CD4-positive, alpha-beta T cell (primary cell): ENCODE measurements around the gene METTL1. TPM values are rescaled to one million over a fixed set of nuclear protein-coding genes. Genes with fewer than 3 reads are reported as not detected.

Experiments used
- ATAC-seq: fragments of 200-7000 bp; cut with Tn5 transposase; one replicate; pipeline ENCODE4 v1.10.0; 2022; ENCODE audit warnings: mild to moderate bottlenecking; ENCODE audit not compliant: poor library complexity
- CTCF ChIA-PET: fragments of 350-600 bp; sonication (Branson Sonifier 250); formaldehyde crosslinking; loops from one replicate; lab custom pipeline; 2021; ENCODE audit warnings: antibody characterized with exemption, inconsistent platforms; lab: Charles Lee
- POLR2A ChIA-PET: fragments of 350-600 bp; sonication (Branson Sonifier 250); formaldehyde crosslinking; loops from one replicate; lab custom pipeline; 2021; ENCODE audit warnings: antibody characterized with exemption, inconsistent platforms; lab: Charles Lee
- DNase-seq, 14 experiments: peaks; one replicate each; pipeline ENCODE4 v3.0.0-alpha.2; 2013 to 2020; ENCODE audit warnings: mixed read lengths in 2 of 14
- H3K27ac ChIP-seq, 2 donors: one replicate each; pipeline versions ENCODE4 v1.5.1 to v1.7.0; 2013; ENCODE audit warnings: low read length in 2 of 2, low read depth in 1 of 2, mild to moderate bottlenecking in 1 of 2
- H3K27me3 ChIP-seq, 2 experiments: 1 replicate in 1 of 2; 2 replicates in 1 of 2; pipeline versions ENCODE4 v1.6.1 to v1.7.0; 2013; ENCODE audit warnings: low read length in 2 of 2, control low read depth in 1 of 2, mild to moderate bottlenecking in 1 of 2, moderate library complexity in 1 of 2; ENCODE audit not compliant: insufficient read depth in 2 of 2, control insufficient read depth in 1 of 2
- H3K36me3 ChIP-seq: one replicate; pipeline ENCODE4 v1.6.1; 2013; ENCODE audit warnings: low read length, control low read depth; ENCODE audit not compliant: insufficient read depth
- H3K4me1 ChIP-seq: one replicate; pipeline ENCODE4 v1.6.1; 2013; ENCODE audit warnings: low read length, control low read depth; ENCODE audit not compliant: insufficient read depth
- H3K4me3 ChIP-seq: one replicate; pipeline ENCODE4 v1.5.1; 2013; ENCODE audit warnings: mild to moderate bottlenecking, low read length, moderate library complexity
- H3K9me3 ChIP-seq, 2 experiments: 1 replicate in 1 of 2; 2 replicates in 1 of 2; pipeline versions ENCODE4 v1.6.1 to v1.7.0; 2013; ENCODE audit warnings: low read length in 2 of 2, mild to moderate bottlenecking in 2 of 2, control low read depth in 1 of 2, moderate library complexity in 1 of 2; ENCODE audit not compliant: control insufficient read depth in 1 of 2, insufficient read depth in 1 of 2
- H3K27ac Mint-ChIP-seq: one replicate; pipeline ENCODE4 v1.8.0; 2020; ENCODE audit warnings: mixed read lengths
- H3K27me3 Mint-ChIP-seq: one replicate; pipeline ENCODE4 v1.8.0; 2021; ENCODE audit warnings: mixed read lengths
- H3K36me3 Mint-ChIP-seq: one replicate; pipeline ENCODE4 v1.8.0; 2021; ENCODE audit warnings: low read depth, mixed read lengths
- H3K4me1 Mint-ChIP-seq: one replicate; pipeline ENCODE4 v1.8.0; 2021; ENCODE audit warnings: low read depth, mixed read lengths
- H3K4me3 Mint-ChIP-seq: one replicate; pipeline ENCODE4 v1.8.0; 2020; ENCODE audit warnings: mild to moderate bottlenecking, mixed read lengths
- H3K9me3 Mint-ChIP-seq: one replicate; pipeline ENCODE4 v1.8.0; 2020; ENCODE audit warnings: mixed read lengths
- intact Hi-C, 2 experiments: fragments of 100-400 bp; cut with DNase I in 1 of 2; cut with micrococcal nuclease in 1 of 2; formaldehyde crosslinking; loops; one replicate each; pipeline versions ENCODE4 v1.15.1 to v1.9.0; 2023 to 2025; cut with DNase I, micrococcal nuclease
- total RNA-seq, 174 experiments: library from RNA in 2 of 174; stranded (reverse) in 2 of 174; gene quantifications; one replicate each; pipeline ENCODE4 v1.2.3 and lab custom pipeline; 2021 to 2026
- TF ChIP-seq, protein P1 (sequence below): fragments of 200-600 bp; IDR thresholded peaks from one replicate; pipeline ENCODE4 v1.8.0; 2022; ENCODE audit warnings: antibody characterized with exemption, mild to moderate bottlenecking

METTL1 gene
- total RNA-seq, 2 experiments from 2014 or later: 9.3 to 12.0 TPM

DNA sequence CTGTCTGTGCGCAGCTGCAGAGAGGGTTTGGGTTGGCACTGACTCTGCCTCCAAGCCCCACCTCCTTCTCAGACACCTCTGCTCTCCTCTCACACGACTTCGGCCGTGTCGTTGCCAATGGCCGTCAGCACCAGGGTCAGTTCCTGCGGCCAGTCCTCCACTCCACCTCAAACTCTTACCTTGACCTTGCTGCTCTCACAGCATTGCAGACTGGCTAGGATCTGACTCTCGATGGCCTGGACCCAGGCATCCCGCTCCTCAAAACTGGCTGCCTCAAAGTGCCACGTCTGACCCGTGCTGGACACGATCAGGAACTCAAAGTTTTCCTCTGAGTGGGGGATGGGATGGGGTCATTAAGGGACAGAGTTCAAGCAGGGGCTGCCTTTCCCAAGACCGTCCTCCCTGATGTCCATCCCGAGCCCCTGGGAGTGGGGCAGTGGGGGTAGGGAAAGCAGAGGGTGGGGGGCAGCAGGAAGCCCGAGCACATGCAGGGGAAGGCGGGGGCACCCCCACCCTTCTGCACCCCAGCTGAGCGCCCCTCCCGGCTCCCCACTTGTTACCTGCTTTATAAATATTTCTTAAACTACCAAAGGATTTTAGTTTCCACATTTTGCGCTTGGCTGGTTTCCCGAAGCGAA, 44.0 kb downstream of the METTL1 start:
- peaks cover 18% of the 10 kb centered on the region for H3K4me1 Mint-ChIP-seq
- ATAC-seq: no peak
- CTCF ChIA-PET: no interaction called here
- POLR2A ChIA-PET: no interaction called here
- H3K27ac Mint-ChIP-seq: no peak overlapping the region
- Histone ChIP-seq H3K9me3 (peaks cover 0 to 12% of the 10 kb centered on the region in 2 experiments), H3K4me1 (peaks cover 10% of the 10 kb centered on the region), H3K27me3 (no peaks in the 10 kb centered on the region), H3K4me3 (no peak overlapping the region), H3K27ac (no peak overlapping the region), H3K36me3 (peaks cover 66% of the 10 kb centered on the region)
- H3K9me3 Mint-ChIP-seq: no peaks in the 10 kb centered on the region
- DNase-seq: peak in 2 of 14 experiments; percentile 12 to 27
- no peak overlapping the region for H3K4me3 Mint-ChIP-seq
- H3K36me3 Mint-ChIP-seq: peaks cover 80% of the 10 kb centered on the region
- intact Hi-C loops: no loop called here
- TF ChIP-seq, protein P1, sequence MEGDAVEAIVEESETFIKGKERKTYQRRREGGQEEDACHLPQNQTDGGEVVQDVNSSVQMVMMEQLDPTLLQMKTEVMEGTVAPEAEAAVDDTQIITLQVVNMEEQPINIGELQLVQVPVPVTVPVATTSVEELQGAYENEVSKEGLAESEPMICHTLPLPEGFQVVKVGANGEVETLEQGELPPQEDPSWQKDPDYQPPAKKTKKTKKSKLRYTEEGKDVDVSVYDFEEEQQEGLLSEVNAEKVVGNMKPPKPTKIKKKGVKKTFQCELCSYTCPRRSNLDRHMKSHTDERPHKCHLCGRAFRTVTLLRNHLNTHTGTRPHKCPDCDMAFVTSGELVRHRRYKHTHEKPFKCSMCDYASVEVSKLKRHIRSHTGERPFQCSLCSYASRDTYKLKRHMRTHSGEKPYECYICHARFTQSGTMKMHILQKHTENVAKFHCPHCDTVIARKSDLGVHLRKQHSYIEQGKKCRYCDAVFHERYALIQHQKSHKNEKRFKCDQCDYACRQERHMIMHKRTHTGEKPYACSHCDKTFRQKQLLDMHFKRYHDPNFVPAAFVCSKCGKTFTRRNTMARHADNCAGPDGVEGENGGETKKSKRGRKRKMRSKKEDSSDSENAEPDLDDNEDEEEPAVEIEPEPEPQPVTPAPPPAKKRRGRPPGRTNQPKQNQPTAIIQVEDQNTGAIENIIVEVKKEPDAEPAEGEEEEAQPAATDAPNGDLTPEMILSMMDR: no peak
- no peaks in the 10 kb centered on the region for H3K27me3 Mint-ChIP-seq

DNA sequence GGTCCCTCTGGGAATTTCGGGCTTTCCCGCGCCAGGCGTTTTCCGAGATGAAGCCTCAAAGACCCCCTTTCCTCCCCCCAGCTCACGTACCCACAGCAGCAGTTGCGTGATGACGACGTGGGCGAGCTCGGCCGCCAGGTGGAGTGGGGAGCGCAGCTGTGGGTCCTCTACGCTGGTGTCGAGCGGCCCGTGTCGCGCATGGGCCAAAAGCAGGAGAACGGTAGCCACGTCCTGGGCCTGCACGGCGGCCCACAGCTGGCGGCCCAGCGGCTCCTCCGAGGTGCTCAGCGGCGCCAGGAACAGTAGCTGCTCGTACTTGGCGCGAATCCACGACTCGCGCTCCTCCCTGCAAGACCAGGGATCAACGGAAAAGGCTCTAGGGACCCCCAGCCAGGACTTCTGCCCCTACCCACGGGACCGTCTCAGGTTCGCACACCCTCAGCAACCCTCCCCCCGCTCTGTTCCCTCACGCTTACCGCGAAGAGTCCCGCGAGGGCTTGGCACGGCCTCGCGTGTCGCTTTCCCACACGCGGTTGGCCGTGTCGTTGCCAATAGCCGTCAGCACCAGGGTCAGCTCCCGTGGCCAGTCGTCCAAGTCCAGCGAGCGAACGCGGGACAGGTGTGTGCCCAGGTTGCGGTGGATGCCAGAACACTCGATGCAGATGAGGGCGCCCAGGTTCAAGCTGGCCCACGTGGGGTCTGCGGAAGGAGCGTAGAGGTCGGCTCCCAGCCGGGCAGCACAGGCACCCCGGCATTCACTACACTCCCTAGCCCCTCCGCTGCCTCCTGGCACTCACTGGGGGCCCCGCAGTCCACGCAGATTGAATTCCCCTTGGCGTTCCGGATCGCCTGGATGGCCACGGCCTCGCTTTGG, 44.8 kb downstream of the METTL1 start:
- TF ChIP-seq, protein P1: no peak
- Mint-ChIP-seq H3K27ac (no peak overlapping the region), H3K4me3 (no peak overlapping the region), H3K9me3 (no peaks in the 10 kb centered on the region), H3K36me3 (peaks cover 73% of the 10 kb centered on the region), H3K4me1 (peaks cover 21% of the 10 kb centered on the region), H3K27me3 (no peaks in the 10 kb centered on the region)
- Histone ChIP-seq H3K9me3 (peaks cover 0 to 12% of the 10 kb centered on the region in 2 experiments), H3K27ac (no peak overlapping the region), H3K36me3 (peaks cover 59% of the 10 kb centered on the region), H3K4me3 (no peak overlapping the region), H3K4me1 (peaks cover 10% of the 10 kb centered on the region), H3K27me3 (no peaks in the 10 kb centered on the region)
- intact Hi-C loops: no loop called here
- DNase-seq (peak in 2 of 14 experiments; percentile 29 to 31), ATAC-seq (no peak)
- CTCF ChIA-PET: no interaction called here
- POLR2A ChIA-PET: interaction anchor here (0.9 kb wide), 1 partner anchor 14 kb away, joined by 3 read pairs; no protein-coding TSS in a partner anchor

GRCh38 chr12:57726151-57726883, 45.6 kb downstream of the METTL1 start:
- Histone ChIP-seq H3K4me3 (no peak overlapping the region), H3K9me3 (peaks cover 0 to 12% of the 10 kb centered on the region in 2 experiments), H3K4me1 (peaks cover 10% of the 10 kb centered on the region), H3K27me3 (no peaks in the 10 kb centered on the region), H3K36me3 (peaks cover 51% of the 10 kb centered on the region), H3K27ac (no peak overlapping the region)
- H3K27ac Mint-ChIP-seq: peak overlapping the region; percentile 17
- H3K4me1 Mint-ChIP-seq: peaks cover 21% of the 10 kb centered on the region
- intact Hi-C loops: no loop called here
- ATAC-seq (no peak), DNase-seq (peak in 6 of 14 experiments; percentile 28 to 61 (median 37))
- H3K4me3 Mint-ChIP-seq: no peak overlapping the region
- no peaks in the 10 kb centered on the region for H3K27me3 Mint-ChIP-seq
- CTCF ChIA-PET: no interaction called here
- H3K36me3 Mint-ChIP-seq: peaks cover 73% of the 10 kb centered on the region
- no peaks in the 10 kb centered on the region for H3K9me3 Mint-ChIP-seq
- POLR2A ChIA-PET: interaction anchor here (0.9 kb wide), 2 partner anchors 11 to 15 kb away, joined by 3 read pairs; no protein-coding TSS in a partner anchor
- TF ChIP-seq, protein P1: no peak
